Measurements from ENCODE around the gene PRPS1L1. TPM values are rescaled to one million over a fixed set of nuclear protein-coding genes. Genes with fewer than 3 reads are reported as not detected.
A peak's percentile ranks its signal among the peaks of the same experiment; 100 is the strongest.

Gene PRPS1L1
- polyA plus RNA-seq, 1 experiment, result not detected

DNA sequence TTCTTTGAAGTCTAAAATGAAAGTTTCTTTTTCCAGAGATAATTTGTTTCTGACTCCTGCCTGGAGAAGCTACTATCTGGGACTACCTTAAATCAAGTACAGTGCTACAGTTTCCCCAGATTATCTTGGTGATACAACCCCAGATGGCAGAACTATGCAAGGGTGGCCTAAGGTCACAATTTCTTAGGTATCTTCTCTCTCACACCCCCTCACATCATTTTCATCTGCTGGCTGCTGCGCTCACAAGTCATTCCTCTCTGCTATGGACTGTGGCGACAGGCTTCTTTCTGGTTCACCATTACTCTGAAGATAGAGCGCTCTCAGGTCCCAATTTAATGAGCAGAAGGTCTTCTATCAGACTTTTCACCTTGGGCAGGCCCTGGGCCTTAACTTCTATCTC, 9.1 kb upstream of the PRPS1L1 start:
- ChIA-PET POLR2A (no interaction called here), CTCF (no interaction called here)
- Histone ChIP-seq H3K4me3 (ENCODE audit: low read depth, low read length) (no peak overlapping the region), H3K36me3 (ENCODE audit: control insufficient read depth, insufficient read depth, low read length) (no peaks in the 10 kb centered on the region), H3K27me3 (ENCODE audit: control insufficient read depth, insufficient read depth, low read length) (no peaks in the 10 kb centered on the region)
- TF ChIP-seq, protein P1, sequence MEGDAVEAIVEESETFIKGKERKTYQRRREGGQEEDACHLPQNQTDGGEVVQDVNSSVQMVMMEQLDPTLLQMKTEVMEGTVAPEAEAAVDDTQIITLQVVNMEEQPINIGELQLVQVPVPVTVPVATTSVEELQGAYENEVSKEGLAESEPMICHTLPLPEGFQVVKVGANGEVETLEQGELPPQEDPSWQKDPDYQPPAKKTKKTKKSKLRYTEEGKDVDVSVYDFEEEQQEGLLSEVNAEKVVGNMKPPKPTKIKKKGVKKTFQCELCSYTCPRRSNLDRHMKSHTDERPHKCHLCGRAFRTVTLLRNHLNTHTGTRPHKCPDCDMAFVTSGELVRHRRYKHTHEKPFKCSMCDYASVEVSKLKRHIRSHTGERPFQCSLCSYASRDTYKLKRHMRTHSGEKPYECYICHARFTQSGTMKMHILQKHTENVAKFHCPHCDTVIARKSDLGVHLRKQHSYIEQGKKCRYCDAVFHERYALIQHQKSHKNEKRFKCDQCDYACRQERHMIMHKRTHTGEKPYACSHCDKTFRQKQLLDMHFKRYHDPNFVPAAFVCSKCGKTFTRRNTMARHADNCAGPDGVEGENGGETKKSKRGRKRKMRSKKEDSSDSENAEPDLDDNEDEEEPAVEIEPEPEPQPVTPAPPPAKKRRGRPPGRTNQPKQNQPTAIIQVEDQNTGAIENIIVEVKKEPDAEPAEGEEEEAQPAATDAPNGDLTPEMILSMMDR (IDR thresholded peaks at IDR 0.05; ENCODE audit: insufficient read depth, low read depth, low read length), result no peak
- DNase-seq (ENCODE audit: low read depth), result no peak

DNA sequence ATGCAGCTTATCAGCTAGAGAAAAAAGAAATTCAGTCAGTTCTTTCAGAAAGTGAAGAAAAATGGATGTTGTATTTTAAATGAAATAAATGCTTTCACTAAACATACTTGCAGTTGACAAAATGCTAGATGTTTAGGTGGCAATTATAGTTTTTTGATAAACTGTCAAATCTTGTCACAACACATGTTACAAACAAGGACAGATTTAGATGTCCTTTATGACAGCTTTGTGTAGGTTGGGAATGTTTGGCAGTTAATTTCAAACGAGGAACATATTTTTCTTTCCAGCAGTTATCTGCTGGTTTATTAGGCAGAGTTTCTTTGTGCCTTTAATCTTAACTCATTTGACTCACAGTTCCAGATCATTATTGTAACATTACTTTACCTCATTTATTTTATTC, 3.1 kb upstream of the PRPS1L1 start:
- Histone ChIP-seq H3K4me3 (ENCODE audit: low read depth, low read length) (no peak overlapping the region), H3K36me3 (ENCODE audit: control insufficient read depth, insufficient read depth, low read length) (no peaks in the 10 kb centered on the region), H3K27me3 (ENCODE audit: control insufficient read depth, insufficient read depth, low read length) (no peaks in the 10 kb centered on the region)
- ChIA-PET POLR2A (no interaction called here), CTCF (interaction anchor here (0.9 kb wide), 1 partner anchor 12 kb away, joined by 3 read pairs; no protein-coding TSS in a partner anchor)
- TF ChIP-seq, protein P1 (IDR thresholded peaks at IDR 0.05; ENCODE audit: insufficient read depth, low read depth, low read length), result no peak
- DNase-seq (ENCODE audit: low read depth), result no peak

DNA sequence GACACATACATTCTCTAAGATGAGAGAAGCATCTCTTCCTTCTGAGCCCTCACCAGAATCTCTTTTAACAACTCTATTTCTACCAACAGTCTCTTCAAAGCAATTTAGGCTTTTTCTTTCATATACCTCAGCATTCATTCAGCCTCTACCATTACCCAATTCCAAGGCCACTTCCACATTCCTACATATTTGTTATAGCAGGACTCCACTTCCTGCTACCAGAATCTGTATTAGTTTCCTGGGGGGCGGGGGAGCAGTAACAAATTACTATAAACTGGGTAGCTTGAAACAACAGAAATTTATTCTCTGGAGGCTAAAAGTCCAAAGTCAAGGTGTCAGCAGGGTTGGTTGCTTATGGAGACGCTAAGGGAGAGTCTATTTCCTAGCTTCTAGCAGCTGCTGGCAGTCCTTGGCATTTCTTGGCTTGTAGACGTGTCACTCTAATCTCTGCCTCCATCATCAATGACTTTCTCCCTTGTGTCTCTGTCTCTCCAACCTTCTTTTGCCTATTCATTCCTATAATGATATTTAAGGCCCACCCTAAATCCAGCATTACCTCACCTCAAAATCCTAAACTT, 7.4 kb downstream of the PRPS1L1 start:
- CTCF ChIA-PET, result no interaction called here
- TF ChIP-seq, protein P1 (IDR thresholded peaks at IDR 0.05; ENCODE audit: insufficient read depth, low read depth, low read length), result no peak
- Histone ChIP-seq H3K27me3 (ENCODE audit: control insufficient read depth, insufficient read depth, low read length) (no peaks in the 10 kb centered on the region), H3K4me3 (ENCODE audit: low read depth, low read length) (no peak overlapping the region), H3K36me3 (ENCODE audit: control insufficient read depth, insufficient read depth, low read length) (no peaks in the 10 kb centered on the region; the same call in 1 of the 2 replicates)
- POLR2A ChIA-PET, result no interaction called here
- DNase-seq (ENCODE audit: low read depth), result no peak

DNA sequence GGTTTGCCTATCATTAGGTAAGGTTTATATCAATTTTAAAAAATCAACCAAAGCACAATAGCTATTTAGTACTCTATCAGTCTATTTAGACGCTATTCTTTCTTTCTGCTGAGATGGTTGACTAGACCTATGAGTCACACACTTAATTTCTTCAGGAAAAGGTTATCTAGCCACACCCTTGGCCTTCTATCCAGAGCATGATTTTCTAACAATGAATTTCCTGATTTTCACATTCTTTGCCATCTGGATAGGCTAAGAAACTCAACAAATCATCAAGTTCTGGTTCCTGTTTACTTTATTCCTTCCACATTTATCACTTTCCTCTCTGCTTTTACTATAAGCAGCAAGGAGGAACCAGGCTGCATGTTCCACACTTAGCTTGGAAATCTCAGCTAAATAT, 8.1 kb downstream of the PRPS1L1 start:
- Histone ChIP-seq H3K36me3 (ENCODE audit: control insufficient read depth, insufficient read depth, low read length) (no peaks in the 10 kb centered on the region; the same call in 1 of the 2 replicates), H3K27me3 (ENCODE audit: control insufficient read depth, insufficient read depth, low read length) (no peaks in the 10 kb centered on the region), H3K4me3 (ENCODE audit: low read depth, low read length) (no peak overlapping the region)
- CTCF ChIA-PET, result no interaction called here
- TF ChIP-seq, protein P1 (IDR thresholded peaks at IDR 0.05; ENCODE audit: insufficient read depth, low read depth, low read length), result no peak
- POLR2A ChIA-PET, result no interaction called here
- DNase-seq (ENCODE audit: low read depth), result peak; percentile 50

DNA sequence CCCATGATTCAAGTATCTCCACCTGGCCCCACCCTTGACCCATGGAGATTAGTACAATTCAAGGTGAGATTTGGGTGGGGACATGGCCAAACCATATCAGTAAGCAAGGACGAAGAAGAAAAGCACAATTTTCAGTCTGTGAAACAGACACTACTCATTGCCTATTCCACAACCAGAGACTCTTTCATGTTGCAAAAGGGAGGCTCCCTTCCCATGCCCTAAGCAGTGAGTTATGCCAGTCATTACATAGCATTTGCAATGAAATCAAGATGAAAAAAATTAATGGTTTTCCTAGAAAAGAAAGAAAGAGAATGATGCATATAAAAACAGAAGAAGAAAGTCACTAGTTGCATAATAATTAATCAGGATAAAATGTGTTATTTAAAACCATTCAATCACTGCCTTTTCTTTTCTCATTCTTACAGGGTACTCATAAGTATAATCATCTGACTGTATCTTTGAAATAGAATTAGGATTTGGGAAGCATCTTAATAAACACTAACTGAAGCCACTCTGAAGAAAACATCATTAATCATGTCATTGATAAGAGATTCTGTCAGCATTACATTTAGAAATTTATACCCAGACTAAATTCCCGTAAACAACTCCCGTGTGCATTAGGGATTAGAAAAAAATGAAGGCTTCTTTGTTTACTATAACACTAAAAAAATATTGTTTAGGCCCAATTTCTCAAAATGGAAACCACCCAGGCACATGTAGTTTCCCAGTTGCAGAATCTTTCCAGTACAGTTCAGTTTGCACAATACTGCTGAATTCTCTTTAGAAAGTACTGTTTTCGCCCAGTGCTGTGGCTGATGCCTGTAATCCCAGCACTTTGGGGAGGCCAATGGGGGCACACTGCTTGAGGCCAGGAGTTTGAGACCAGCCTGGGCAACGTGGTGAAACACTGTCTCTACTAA, 9.1 kb downstream of the PRPS1L1 start:
- CTCF ChIA-PET, result no interaction called here
- DNase-seq (ENCODE audit: low read depth), result no peak
- no peak overlapping the region for H3K4me3 ChIP-seq (ENCODE audit: low read depth, low read length)
- POLR2A ChIA-PET, result no interaction called here
- no peaks in the 10 kb centered on the region for H3K27me3 ChIP-seq (ENCODE audit: control insufficient read depth, insufficient read depth, low read length)
- no peaks in the 10 kb centered on the region; the same call in 1 of the 2 replicates for H3K36me3 ChIP-seq (ENCODE audit: control insufficient read depth, insufficient read depth, low read length)
- TF ChIP-seq, protein P1 (IDR thresholded peaks at IDR 0.05; ENCODE audit: insufficient read depth, low read depth, low read length), result no peak

All from BJ (cell line).